HEK293 (cell line): ENCODE data around the gene HLA-E.
"Not testable (repeated sequence)": the region's sequence is repeated elsewhere in the genome, so short reads cannot be mapped to it uniquely, and the experiment has no call there.

Experiments
- CTCF ChIA-PET: fragments of 350-600 bp; formaldehyde crosslinking; extraction: SDS; loops from one replicate; lab custom pipeline; 2021; ENCODE audit warnings: antibody characterized with exemption; lab: Yijun Ruan, JAX
- POLR2A ChIA-PET: fragments of 300-600 bp; formaldehyde crosslinking; extraction: SDS; loops from one replicate; lab custom pipeline; 2020; ENCODE audit warnings: antibody characterized with exemption, inconsistent platforms; lab: Yijun Ruan, JAX
- H3K27ac ChIP-seq: fragments of 200-500 bp; sonication (Bioruptor generic); 2 replicates; pipeline ENCODE4 v1.5.1; 2014; ENCODE audit warnings: low read depth, low read length, control low read depth, inconsistent platforms; ENCODE audit errors: extremely low read depth
- H3K36me3 ChIP-seq, 2 experiments: fragments of 200-500 bp in 1 of 2; sonication (Bioruptor generic) in 1 of 2; 1 replicate in 1 of 2; 2 replicates in 1 of 2; pipeline ENCODE4 v1.5.1; 2014 to 2017; ENCODE audit warnings: inconsistent platforms in 2 of 2, low read length in 2 of 2; ENCODE audit not compliant: control insufficient read depth in 2 of 2, insufficient read depth in 1 of 2
- H3K4me1 ChIP-seq: fragments of 200-500 bp; sonication (Bioruptor generic); 2 replicates; pipeline ENCODE4 v1.5.1; 2014; ENCODE audit warnings: mild to moderate bottlenecking, low read length, inconsistent platforms; ENCODE audit not compliant: control insufficient read depth, insufficient read depth
- H3K4me3 ChIP-seq: 2 replicates; pipeline ENCODE4 v1.5.1; 2011; ENCODE audit warnings: low read depth, mild to moderate bottlenecking, control low read depth, low read length, moderate library complexity
- H3K9me3 ChIP-seq: fragments of 200-500 bp; sonication (Bioruptor generic); 2 replicates; pipeline ENCODE4 v1.5.1; 2014; ENCODE audit warnings: low read depth, low read length, inconsistent platforms; ENCODE audit not compliant: control insufficient read depth, insufficient read depth
- GLIS1 ChIP-seq: fragments of 450-650 bp; formaldehyde crosslinking; IDR thresholded peaks from 2 replicates; pipeline ENCODE4 v1.5.1; 2016; ENCODE audit warnings: missing biosample characterization, missing genetic modification characterization
- OSR2 ChIP-seq: fragments of 450-650 bp; formaldehyde crosslinking; IDR thresholded peaks from 2 replicates; pipeline ENCODE4 v1.5.1; 2016; ENCODE audit warnings: missing biosample characterization, missing genetic modification characterization
- OVOL3 ChIP-seq: fragments of 450-650 bp; formaldehyde crosslinking; IDR thresholded peaks from 2 replicates; pipeline ENCODE4 v1.5.1; 2016; ENCODE audit warnings: missing biosample characterization, missing genetic modification characterization
- PBX3 ChIP-seq: sonication (generic); formaldehyde crosslinking; IDR thresholded peaks from 2 replicates; pipeline ENCODE4 v1.8.1; 2022; ENCODE audit warnings: mild to moderate bottlenecking, moderate library complexity, missing genetic modification reagents
- PRDM1 ChIP-seq: fragments of 450-650 bp; formaldehyde crosslinking; IDR thresholded peaks from 2 replicates; pipeline ENCODE4; 2016; ENCODE audit warnings: missing biosample characterization, missing genetic modification characterization
- RBAK ChIP-seq: fragments of 450-650 bp; formaldehyde crosslinking; IDR thresholded peaks from 2 replicates; pipeline ENCODE4 v1.5.1; 2016; ENCODE audit warnings: missing biosample characterization, missing genetic modification characterization
- REPIN1 ChIP-seq: fragments of 450-650 bp; formaldehyde crosslinking; IDR thresholded peaks from 2 replicates; pipeline ENCODE4 v1.5.1; 2017; ENCODE audit warnings: missing biosample characterization, missing genetic modification characterization, low read depth
- ZBTB48 ChIP-seq: fragments of 450-650 bp; formaldehyde crosslinking; IDR thresholded peaks from 2 replicates; pipeline ENCODE4 v1.5.1; 2016; ENCODE audit warnings: missing biosample characterization, missing genetic modification characterization
- ZBTB6 ChIP-seq: fragments of 450-650 bp; formaldehyde crosslinking; IDR thresholded peaks from 2 replicates; pipeline ENCODE4 v1.5.1; 2017; ENCODE audit warnings: missing biosample characterization, missing genetic modification characterization
- ZEB2 ChIP-seq: fragments of 450-650 bp; formaldehyde crosslinking; IDR thresholded peaks from 2 replicates; pipeline ENCODE4 v1.5.1; 2016; ENCODE audit warnings: missing biosample characterization, missing genetic modification characterization
- ZNF146 ChIP-seq: fragments of 450-650 bp; formaldehyde crosslinking; IDR thresholded peaks from 2 replicates; pipeline ENCODE4 v1.5.1; 2016; ENCODE audit warnings: missing biosample characterization, missing genetic modification characterization
- ZNF341 ChIP-seq: fragments of 450-650 bp; formaldehyde crosslinking; IDR thresholded peaks from 2 replicates; pipeline ENCODE4; 2016; ENCODE audit warnings: low read depth, missing biosample characterization, missing genetic modification characterization
- ZNF366 ChIP-seq: fragments of 450-650 bp; formaldehyde crosslinking; conservative IDR thresholded peaks from 2 replicates; pipeline ENCODE4 v1.5.1; 2016; ENCODE audit warnings: missing biosample characterization, missing genetic modification characterization
- ZNF423 ChIP-seq: fragments of 450-650 bp; formaldehyde crosslinking; IDR thresholded peaks from 2 replicates; pipeline ENCODE4 v1.5.1; 2016; ENCODE audit warnings: missing biosample characterization, missing genetic modification characterization
- ZNF433 ChIP-seq: fragments of 450-650 bp; formaldehyde crosslinking; IDR thresholded peaks from 2 replicates; pipeline ENCODE4 v1.5.1; 2016; ENCODE audit warnings: missing biosample characterization, missing genetic modification characterization, low read depth
- ZNF473 ChIP-seq: fragments of 450-650 bp; formaldehyde crosslinking; IDR thresholded peaks from 2 replicates; pipeline ENCODE4 v1.5.1; 2017; ENCODE audit warnings: missing biosample characterization, missing genetic modification characterization
- ZNF488 ChIP-seq: fragments of 450-650 bp; formaldehyde crosslinking; IDR thresholded peaks from 2 replicates; pipeline ENCODE4 v1.5.1; 2016; ENCODE audit warnings: missing biosample characterization, missing genetic modification characterization
- ZNF707 ChIP-seq: fragments of 450-650 bp; formaldehyde crosslinking; IDR thresholded peaks from 2 replicates; pipeline ENCODE4 v1.5.1; 2016; ENCODE audit warnings: missing biosample characterization, missing genetic modification characterization
- ZNF843 ChIP-seq: fragments of 450-650 bp; formaldehyde crosslinking; IDR thresholded peaks from 2 replicates; pipeline ENCODE4 v1.5.1; 2016; ENCODE audit warnings: missing biosample characterization, missing genetic modification characterization
- ZXDB ChIP-seq: fragments of 450-650 bp; formaldehyde crosslinking; IDR thresholded peaks from 2 replicates; pipeline ENCODE4 v1.5.1; 2016; ENCODE audit warnings: missing biosample characterization, missing genetic modification characterization
- TF ChIP-seq, protein P1 (sequence below): fragments of 450-650 bp; formaldehyde crosslinking; IDR thresholded peaks from 2 replicates; pipeline ENCODE4 v1.5.1; 2016; ENCODE audit warnings: missing biosample characterization, missing genetic modification characterization, low read depth
- TF ChIP-seq, protein P2 (sequence below): fragments of 450-650 bp; formaldehyde crosslinking; IDR thresholded peaks from 2 replicates; pipeline ENCODE4 v1.5.1; 2016; ENCODE audit warnings: missing biosample characterization, missing genetic modification characterization

The HLA-E gene

GRCh38 chr6:30495993-30496392, 6.7 kb downstream of the HLA-E start:
- Histone ChIP-seq H3K4me3 (no peak overlapping the region), H3K36me3 (peaks cover 18 to 32% of the 10 kb centered on the region in 2 experiments; a peak in 2 of 3 replicates), H3K9me3 (no peaks in the 10 kb centered on the region), H3K27ac (no peak overlapping the region), H3K4me1 (no peaks in the 10 kb centered on the region)
- ChIA-PET CTCF (interaction anchor here (0.6 to 1.7 kb wide), 2 partner anchors 49 to 591 kb away, joined by 3 to 4 read pairs; no protein-coding TSS in a partner anchor), POLR2A (interaction anchor here (1.1 kb wide), 1 partner anchor 21 kb away, joined by 3 read pairs; no protein-coding TSS in a partner anchor)
- TF ChIP-seq ZNF341 (tag by site-specific recombination) (no peak), PBX3 (CRISPR knock-in tag) (no peak), OSR2 (tag by site-specific recombination) (no peak), ZNF843 (tag by site-specific recombination) (no peak), REPIN1 (no peak), ZNF146 (tag by site-specific recombination) (no peak), ZNF473 (no peak), ZXDB (tag by site-specific recombination) (no peak), ZNF707 (tag by site-specific recombination) (no peak), OVOL3 (tag by site-specific recombination) (no peak), RBAK (no peak), ZBTB48 (tag by site-specific recombination) (no peak), ZEB2 (tag by site-specific recombination) (no peak), GLIS1 (tag by site-specific recombination) (no peak), ZBTB6 (tag by site-specific recombination) (no peak), ZNF423 (tag by site-specific recombination) (no peak), ZNF433 (tag by site-specific recombination) (no peak), ZNF488 (tag by site-specific recombination) (no peak)
- TF ChIP-seq, protein P1, sequence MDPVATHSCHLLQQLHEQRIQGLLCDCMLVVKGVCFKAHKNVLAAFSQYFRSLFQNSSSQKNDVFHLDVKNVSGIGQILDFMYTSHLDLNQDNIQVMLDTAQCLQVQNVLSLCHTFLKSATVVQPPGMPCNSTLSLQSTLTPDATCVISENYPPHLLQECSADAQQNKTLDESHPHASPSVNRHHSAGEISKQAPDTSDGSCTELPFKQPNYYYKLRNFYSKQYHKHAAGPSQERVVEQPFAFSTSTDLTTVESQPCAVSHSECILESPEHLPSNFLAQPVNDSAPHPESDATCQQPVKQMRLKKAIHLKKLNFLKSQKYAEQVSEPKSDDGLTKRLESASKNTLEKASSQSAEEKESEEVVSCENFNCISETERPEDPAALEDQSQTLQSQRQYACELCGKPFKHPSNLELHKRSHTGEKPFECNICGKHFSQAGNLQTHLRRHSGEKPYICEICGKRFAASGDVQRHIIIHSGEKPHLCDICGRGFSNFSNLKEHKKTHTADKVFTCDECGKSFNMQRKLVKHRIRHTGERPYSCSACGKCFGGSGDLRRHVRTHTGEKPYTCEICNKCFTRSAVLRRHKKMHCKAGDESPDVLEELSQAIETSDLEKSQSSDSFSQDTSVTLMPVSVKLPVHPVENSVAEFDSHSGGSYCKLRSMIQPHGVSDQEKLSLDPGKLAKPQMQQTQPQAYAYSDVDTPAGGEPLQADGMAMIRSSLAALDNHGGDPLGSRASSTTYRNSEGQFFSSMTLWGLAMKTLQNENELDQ (tag by site-specific recombination): no peak
- TF ChIP-seq, protein P2, sequence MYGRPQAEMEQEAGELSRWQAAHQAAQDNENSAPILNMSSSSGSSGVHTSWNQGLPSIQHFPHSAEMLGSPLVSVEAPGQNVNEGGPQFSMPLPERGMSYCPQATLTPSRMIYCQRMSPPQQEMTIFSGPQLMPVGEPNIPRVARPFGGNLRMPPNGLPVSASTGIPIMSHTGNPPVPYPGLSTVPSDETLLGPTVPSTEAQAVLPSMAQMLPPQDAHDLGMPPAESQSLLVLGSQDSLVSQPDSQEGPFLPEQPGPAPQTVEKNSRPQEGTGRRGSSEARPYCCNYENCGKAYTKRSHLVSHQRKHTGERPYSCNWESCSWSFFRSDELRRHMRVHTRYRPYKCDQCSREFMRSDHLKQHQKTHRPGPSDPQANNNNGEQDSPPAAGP (tag by site-specific recombination): no peak

DNA sequence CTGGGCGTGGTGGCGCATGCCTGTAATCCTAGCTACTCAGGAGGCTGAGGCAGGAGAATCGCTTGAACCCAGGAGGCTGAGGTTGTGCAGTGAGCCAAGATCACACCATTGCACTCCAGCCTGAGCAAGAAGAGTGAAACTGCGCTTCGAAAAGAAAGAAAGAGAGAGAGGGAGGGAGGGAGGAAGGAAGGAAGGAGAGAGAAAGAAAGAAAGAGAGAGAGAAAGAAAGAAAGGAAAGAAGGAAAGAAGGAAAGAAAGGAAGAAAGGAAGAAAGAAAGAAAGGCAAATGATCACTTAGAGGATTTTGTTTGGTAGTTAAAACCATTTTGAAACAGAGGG, 7.9 kb downstream of the HLA-E start:
- POLR2A ChIA-PET, H3K4me1 ChIP-seq, H3K9me3 ChIP-seq, H3K27ac ChIP-seq, H3K4me3 ChIP-seq: not testable (repeated sequence)
- CTCF ChIA-PET: interaction anchor here (0.6 to 1.7 kb wide), 2 partner anchors 430 to 590 kb away, joined by 3 to 4 read pairs; no protein-coding TSS in a partner anchor
- peaks cover 9 to 20% of the 10 kb centered on the region in 2 experiments; a peak in 2 of 3 replicates for H3K36me3 ChIP-seq
- TF ChIP-seq PRDM1 (tag by site-specific recombination) (peak; percentile 33), ZNF366 (tag by site-specific recombination) (peak; percentile 93)
- TF ChIP-seq, all 188 proteins: peak for 2; not testable (repeated sequence) for 186
